Breast epithelium (tissue), 3 donors: ENCODE data around the gene CCDC134.

Experiments
- CTCF ChIP-seq, 3 donors: fragments of 450-650 bp; IDR thresholded peaks; one replicate each; pipeline ENCODE4 v1.5.1; 2016 to 2017; ENCODE audit warnings: antibody characterized with exemption in 3 of 3, mild to moderate bottlenecking in 3 of 3, moderate library complexity in 3 of 3
- POLR2A ChIP-seq: fragments of 450-650 bp; IDR thresholded peaks from one replicate; pipeline ENCODE4 v1.6.1; 2016; ENCODE audit warnings: antibody characterized with exemption, mild to moderate bottlenecking, moderate library complexity
- POLR2AphosphoS5 ChIP-seq, 3 donors: sonication (generic); formaldehyde crosslinking; IDR thresholded peaks; one replicate each; pipeline ENCODE4 v1.6.1; 2017; ENCODE audit warnings: antibody characterized with exemption in 3 of 3

GRCh38 chr22:41772645-41773044 lies 27.8 kb upstream of the CCDC134 start:
- no peak for TF ChIP-seq CTCF (IDR thresholded peaks at IDR 0.05)
- TF ChIP-seq POLR2A: no peak
- no peak for TF ChIP-seq POLR2AphosphoS5 (IDR thresholded peaks at IDR 0.05)
